Ishikawa (cell line): ENCODE data around the gene SPRED2.

Experiments
- CEBPB ChIP-seq: IDR thresholded peaks from 2 replicates; pipeline ENCODE4 v1.6.1; 2012
- CREB1 ChIP-seq: IDR thresholded peaks from 2 replicates; pipeline ENCODE4 v1.6.1; 2012; ENCODE audit warnings: low read depth
- EGR1 ChIP-seq: IDR thresholded peaks from 2 replicates; pipeline ENCODE4 v1.6.1; 2012
- EP300 ChIP-seq: IDR thresholded peaks from 2 replicates; pipeline ENCODE4 v1.6.1; 2012; ENCODE audit warnings: borderline replicate concordance
- FOXM1 ChIP-seq: IDR thresholded peaks from 2 replicates; pipeline ENCODE4 v1.6.1; 2012; ENCODE audit warnings: low read depth, borderline replicate concordance
- MAX ChIP-seq: IDR thresholded peaks from 2 replicates; pipeline ENCODE4 v1.6.1; 2012
- NFIC ChIP-seq: IDR thresholded peaks from 2 replicates; pipeline ENCODE4 v1.6.1; 2012
- RAD21 ChIP-seq: IDR thresholded peaks from 2 replicates; pipeline ENCODE4 v1.6.1; 2012; ENCODE audit warnings: low read depth
- REST ChIP-seq: IDR thresholded peaks from 2 replicates; pipeline ENCODE4 v1.6.1; 2012; ENCODE audit warnings: low read depth, mild to moderate bottlenecking
- TAF1 ChIP-seq: IDR thresholded peaks from 2 replicates; pipeline ENCODE4 v1.6.1; 2012; ENCODE audit warnings: low read depth, mild to moderate bottlenecking
- TCF12 ChIP-seq: IDR thresholded peaks from 2 replicates; pipeline ENCODE4 v1.6.1; 2012; ENCODE audit warnings: low read depth
- TEAD4 ChIP-seq: IDR thresholded peaks from 2 replicates; pipeline ENCODE4 v1.6.1; 2012
- USF1 ChIP-seq: IDR thresholded peaks from 2 replicates; pipeline ENCODE4 v1.6.1; 2012
- YY1 ChIP-seq: IDR thresholded peaks from 2 replicates; pipeline ENCODE4 v1.6.1; 2012; ENCODE audit warnings: low read depth
- ZBTB7A ChIP-seq: IDR thresholded peaks from 2 replicates; pipeline ENCODE4 v1.6.1; 2012; ENCODE audit warnings: low read depth

SPRED2 gene

DNA sequence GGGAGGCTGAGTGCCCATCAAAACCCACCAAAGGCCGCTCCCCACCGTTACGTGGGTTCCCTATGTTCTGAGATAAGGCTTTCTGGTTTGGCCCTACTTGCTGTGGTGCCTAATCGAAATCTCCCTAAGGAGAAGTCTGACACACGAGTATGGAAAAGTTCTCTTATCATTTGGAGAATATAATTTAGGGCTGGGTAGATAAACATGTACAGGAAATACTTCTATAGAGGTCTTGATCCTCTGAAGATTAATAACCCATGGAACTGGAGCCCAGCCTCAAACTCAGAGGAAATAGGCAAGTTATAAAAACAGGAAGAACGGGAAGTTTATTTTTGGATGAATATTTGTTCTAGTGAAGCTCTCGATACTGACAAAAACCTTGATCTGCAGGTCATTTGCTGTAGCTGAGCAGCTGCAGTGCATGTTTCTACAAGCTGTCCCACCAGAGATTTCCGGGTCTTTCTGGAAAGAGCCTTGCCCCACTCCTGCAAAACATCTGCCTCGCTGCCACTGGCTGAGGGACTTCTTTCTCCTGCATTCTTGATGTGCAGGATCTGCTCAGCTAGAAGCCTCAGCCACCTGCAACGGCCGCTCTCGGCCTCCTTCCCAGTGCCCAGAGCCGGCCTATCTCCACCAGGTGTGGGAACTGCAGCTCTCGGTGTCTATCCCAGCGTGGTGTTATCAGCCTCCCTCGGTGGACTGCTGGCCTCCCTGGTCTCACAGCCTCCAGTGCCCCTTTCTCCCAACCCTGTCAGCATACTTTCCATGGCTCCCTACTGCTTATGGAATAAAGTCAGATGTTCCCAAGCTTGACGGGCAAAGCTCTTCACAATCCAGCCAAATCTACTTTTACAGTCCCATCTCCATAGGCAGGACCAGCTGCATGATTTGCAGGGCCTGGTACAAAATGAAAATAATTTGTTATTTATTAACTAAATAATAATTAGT is 48.6 kb downstream of the SPRED2 start:
- TF ChIP-seq EGR1 (no peak), CREB1 (no peak), CEBPB (no peak), TCF12 (no peak), TEAD4 (no peak), YY1 (no peak), NFIC (no peak), TAF1 (no peak), REST (no peak), RAD21 (no peak), FOXM1 (no peak), EP300 (no peak), ZBTB7A (no peak), USF1 (no peak), MAX (no peak)

DNA sequence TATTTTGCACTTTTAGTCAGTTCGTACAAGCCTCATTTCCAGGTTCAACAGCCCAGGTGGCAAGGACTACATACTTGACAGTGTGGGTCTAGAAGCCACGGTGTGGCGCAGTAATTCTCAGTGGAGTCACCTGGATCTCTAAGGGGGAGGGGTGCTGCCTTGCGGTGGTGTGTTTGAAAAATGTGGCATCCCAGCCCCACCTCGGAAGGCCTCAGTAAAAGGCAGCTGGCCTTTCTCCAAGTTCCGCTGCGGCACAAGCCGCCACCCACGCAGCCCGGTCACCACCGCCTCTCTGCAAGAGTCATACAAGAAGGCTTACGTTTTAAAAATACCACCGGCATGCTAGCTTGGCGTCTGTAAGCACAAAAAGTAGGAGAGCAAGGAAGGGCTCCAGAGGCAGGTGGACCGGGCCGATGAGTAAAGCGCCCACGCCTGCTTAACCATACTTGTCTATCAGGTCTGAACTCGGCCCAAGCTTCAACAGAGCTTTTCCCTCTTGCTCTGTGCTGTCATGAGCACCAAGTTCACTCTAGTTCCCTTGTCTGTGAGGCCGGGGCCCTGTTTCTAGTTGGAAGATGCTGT is 49.5 kb downstream of the SPRED2 start:
- TF ChIP-seq RAD21 (peak; percentile 51; the same call in 1 of the 2 replicates), USF1 (no peak), NFIC (peak; percentile 79), EP300 (peak; percentile 56; the same call in 1 of the 2 replicates), TEAD4 (peak; percentile 59), EGR1 (peak; percentile 99), TCF12 (0 out of 2 replicates have a peak, but pooled peaks have one; percentile 49), YY1 (no peak)

GRCh38 chr2:65382323-65382722 is 50.1 kb downstream of the SPRED2 start:
- TF ChIP-seq USF1 (no peak), CEBPB (no peak), TCF12 (no peak), TEAD4 (no peak), CREB1 (no peak), TAF1 (no peak), EP300 (no peak)

GRCh38 chr2:65381607-65382051 is 50.8 kb downstream of the SPRED2 start:
- no peak for TF ChIP-seq REST
- TF ChIP-seq TEAD4: no peak
- no peak for TF ChIP-seq ZBTB7A
- TF ChIP-seq TAF1: no peak
- no peak for TF ChIP-seq YY1
- no peak for TF ChIP-seq TCF12
- no peak for TF ChIP-seq CEBPB
- TF ChIP-seq FOXM1: no peak
- no peak for TF ChIP-seq EGR1
- no peak for TF ChIP-seq MAX
- no peak for TF ChIP-seq CREB1
- no peak for TF ChIP-seq NFIC
- TF ChIP-seq RAD21: no peak
- no peak for TF ChIP-seq EP300
- no peak for TF ChIP-seq USF1

DNA sequence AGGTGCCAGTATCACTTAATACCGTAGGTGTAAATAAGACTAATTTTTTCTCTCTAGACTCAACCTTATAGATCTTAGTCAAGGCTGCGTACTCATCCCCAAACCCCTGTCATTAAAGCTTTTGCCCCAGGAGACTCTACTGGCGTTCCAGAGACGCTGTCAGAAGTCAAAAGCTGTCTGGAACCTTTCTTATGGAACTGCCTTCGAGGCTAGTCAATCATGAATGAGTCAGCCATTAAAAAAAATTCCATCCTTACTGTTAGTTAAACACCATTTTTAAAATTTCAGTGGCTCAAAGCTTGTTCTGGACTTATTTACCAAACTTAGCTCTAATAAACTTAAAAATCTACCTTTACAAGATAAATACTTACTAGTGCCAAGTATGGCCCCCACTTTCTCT is 52.1 kb downstream of the SPRED2 start:
- no peak for TF ChIP-seq RAD21
- TF ChIP-seq USF1: no peak
- TF ChIP-seq TEAD4: no peak
- TF ChIP-seq NFIC: no peak
- no peak for TF ChIP-seq TAF1
- no peak for TF ChIP-seq EP300
- no peak for TF ChIP-seq TCF12
- TF ChIP-seq ZBTB7A: no peak
- TF ChIP-seq CREB1: no peak
- TF ChIP-seq MAX: no peak
- TF ChIP-seq REST: no peak
- TF ChIP-seq EGR1: no peak
- TF ChIP-seq YY1: no peak
- TF ChIP-seq CEBPB: no peak
- no peak for TF ChIP-seq FOXM1
